K562 (cell line): Measurements from ENCODE around the gene GRIK5. TPM values are rescaled to one million over a fixed set of nuclear protein-coding genes. Genes with fewer than 3 reads are reported as not detected.

Experiments
- ATAC-seq: fragments of 200-7000 bp; cut with Tn5 transposase; 3 replicates; pipeline ENCODE4 v1.9.1; 2020; ENCODE audit warnings: moderate library complexity
- BruUV-seq: library from RNA; stranded (reverse); fragments of 400-500 nt; replicated peaks from 2 replicates; lab custom pipeline; 2021; lab: Mats Ljungman, UMichigan
- CTCF ChIA-PET: fragments of 300-600 bp; formaldehyde crosslinking; extraction: SDS; loops from one replicate; lab custom pipeline; 2021; ENCODE audit warnings: low intra/inter-chr PET ratio; lab: Yijun Ruan, JAX
- POLR2A ChIA-PET: fragments of 300-600, 350-650 bp; sonication (Branson Sonifier 250); formaldehyde crosslinking; extraction: SDS; loops from one replicate; lab custom pipeline; 2021; ENCODE audit warnings: antibody characterized with exemption, inconsistent platforms; lab: Yijun Ruan, JAX
- DNase-seq, 4 experiments: peaks; one replicate each; pipeline versions ENCODE4 v3.0.0 to v3.0.0-alpha.2; 2011 to 2018; ENCODE audit warnings: low spot score in 3 of 4, mixed read lengths in 3 of 4; ENCODE audit errors: extremely low read depth in 1 of 4
- FAIRE-seq: peaks from 2 replicates; lab custom pipeline; 2011; peaks lifted over from hg19 to GRCh38; lab: Jason Lieb, UNC
- H2AFZ ChIP-seq: 2 replicates; pipeline ENCODE4 v1.6.0; 2011; ENCODE audit warnings: low read depth, low read length, control low read depth, inconsistent platforms
- H3K27ac ChIP-seq: fragments of 200-600 bp; 3 replicates; pipeline ENCODE4 v1.8.0; 2011; ENCODE audit warnings: low read depth, mild to moderate bottlenecking, control low read depth, inconsistent platforms, low read length, moderate library complexity, mixed read lengths; ENCODE audit errors: extremely low read depth
- H3K27me3 ChIP-seq, 2 experiments: fragments of 300-600 bp in 1 of 2; 2 replicates in 1 of 2; 3 replicates in 1 of 2; pipeline versions ENCODE4 v1.6.0 to v1.8.0; 2011; ENCODE audit warnings: inconsistent platforms in 2 of 2, low read length in 2 of 2, mild to moderate bottlenecking in 1 of 2, mixed read lengths in 1 of 2, moderate library complexity in 1 of 2; ENCODE audit not compliant: control insufficient read depth in 2 of 2, insufficient read depth in 2 of 2
- H3K36me3 ChIP-seq: fragments of 300-600 bp; 3 replicates; pipeline ENCODE4 v1.8.0; 2011; ENCODE audit warnings: mild to moderate bottlenecking, low read length, inconsistent platforms; ENCODE audit not compliant: control insufficient read depth, insufficient read depth
- H3K4me1 ChIP-seq, 2 experiments: fragments of 200-600 bp in 1 of 2; replicated peaks in 1 of 2; 2 replicates in 1 of 2; 3 replicates in 1 of 2; pipeline versions ENCODE4 v1.5.1 to v1.8.0; 2011; ENCODE audit warnings: inconsistent platforms in 2 of 2, low read length in 2 of 2, mild to moderate bottlenecking in 1 of 2, mixed read lengths in 1 of 2, moderate library complexity in 1 of 2; ENCODE audit not compliant: control insufficient read depth in 2 of 2, insufficient read depth in 2 of 2
- H3K4me2 ChIP-seq: 2 replicates; pipeline ENCODE4 v1.6.1; 2011; ENCODE audit warnings: low read length, control low read depth, inconsistent platforms, mixed read lengths; ENCODE audit not compliant: insufficient read depth
- H3K4me3 ChIP-seq: fragments of 200-600 bp; sonication (generic), shearing (Covaris generic); 2 replicates; pipeline ENCODE4 v1.5.1; 2016; ENCODE audit warnings: control low read depth, inconsistent platforms
- H3K79me2 ChIP-seq: fragments of 200-600 bp; 3 replicates; pipeline ENCODE4 v1.8.0; 2011; ENCODE audit warnings: low read length, inconsistent platforms; ENCODE audit not compliant: control insufficient read depth, insufficient read depth
- H3K9ac ChIP-seq, 2 experiments: 2 replicates each; pipeline versions ENCODE4 v1.6.0 to v1.6.1; 2011; ENCODE audit warnings: low read depth in 2 of 2, low read length in 2 of 2, control low read depth in 1 of 2, inconsistent platforms in 1 of 2, mild to moderate bottlenecking in 1 of 2, mixed read lengths in 1 of 2; ENCODE audit not compliant: insufficient read depth in 1 of 2
- H3K9me1 ChIP-seq: one replicate; pipeline ENCODE4 v1.6.0; 2011; ENCODE audit warnings: inconsistent platforms, mild to moderate bottlenecking, low read length, moderate library complexity; ENCODE audit not compliant: control insufficient read depth, insufficient read depth
- H3K9me3 ChIP-seq: replicated peaks from 2 replicates; pipeline ENCODE4 v1.5.1; 2011; ENCODE audit warnings: low read depth, low read length, inconsistent platforms; ENCODE audit not compliant: control insufficient read depth, insufficient read depth
- H4K20me1 ChIP-seq: replicated peaks from 2 replicates; pipeline ENCODE4 v1.6.1; 2011; ENCODE audit warnings: low read length, inconsistent platforms, mixed read lengths; ENCODE audit not compliant: control insufficient read depth, insufficient read depth
- ATF1 ChIP-seq, 2 experiments: fragments of 450-650 bp in 1 of 2; IDR thresholded peaks; 2 replicates each; pipeline ENCODE4 v1.6.1; 2016; ENCODE audit warnings: missing compliant biosample characterization in 1 of 2, missing genetic modification characterization in 1 of 2
- CAMTA2 ChIP-seq: fragments of 250-450 bp; sonication (Bioruptor Pico); conservative IDR thresholded peaks from 2 replicates; pipeline ENCODE4 v1.5.1; 2022
- DLX4 ChIP-seq: fragments of 250-450 bp; sonication (Bioruptor Pico); IDR thresholded peaks from 2 replicates; pipeline ENCODE4 v1.6.1; 2021; ENCODE audit warnings: mild to moderate bottlenecking
- HSF4 ChIP-seq: fragments of 250-450 bp; sonication (Bioruptor Pico); IDR thresholded peaks from 2 replicates; pipeline ENCODE4 v2.1.2; 2022; ENCODE audit warnings: mild to moderate bottlenecking, moderate library complexity, borderline replicate concordance
- IRF2 ChIP-seq: sonication (generic); formaldehyde crosslinking; IDR thresholded peaks from 2 replicates; pipeline ENCODE4 v1.8.1; 2022; ENCODE audit warnings: mild to moderate bottlenecking, missing genetic modification reagents
- IRF9 ChIP-seq: fragments of 450-650 bp; IDR thresholded peaks from 2 replicates; pipeline ENCODE4 v1.6.1; 2016; ENCODE audit warnings: missing biosample characterization, missing genetic modification characterization
- JUNB ChIP-seq: fragments of 450-650 bp; formaldehyde crosslinking; conservative IDR thresholded peaks from 2 replicates; pipeline ENCODE4 v1.4.0; 2020; ENCODE audit warnings: mild to moderate bottlenecking
- RBM15 ChIP-seq: fragments of 200-400 bp; formaldehyde crosslinking; IDR thresholded peaks from 2 replicates; pipeline ENCODE4 v1.6.1; 2018; ENCODE audit warnings: mild to moderate bottlenecking, low read length, moderate library complexity; ENCODE audit not compliant: insufficient read depth
- XRCC3 ChIP-seq: fragments of 450-650 bp; IDR thresholded peaks from 2 replicates; pipeline ENCODE4 v1.6.1; 2017; ENCODE audit warnings: mild to moderate bottlenecking, moderate library complexity
- ZNF583 ChIP-seq: fragments of 250-450 bp; sonication (Bioruptor Pico); IDR thresholded peaks from 2 replicates; pipeline ENCODE4 v1.4.0; 2020
- WGBS: fragments of 100-300 bp; shearing (Covaris generic); methylation state at CpG from one replicate; pipeline ENCODE4 v1.1.6; 2016; ENCODE audit warnings: low coverage, mixed read lengths; ENCODE audit not compliant: insufficient coverage; ENCODE audit errors: missing lambda C conversion rate; 5-methylcytosine and 5-hydroxymethylcytosine counted together
- in situ Hi-C: fragments of 300-500 bp; cut with MboI; formaldehyde crosslinking; loops from 4 replicates; pipeline ENCODE4 v1.15.0; 2018; ENCODE audit warnings: inconsistent platforms, mixed read lengths
- intact Hi-C: fragments of 100-400 bp; cut with micrococcal nuclease; formaldehyde crosslinking; loops from 2 replicates; pipeline ENCODE4 v1.14.2; 2022
- polyA plus RNA-seq, 8 experiments: library from polyadenylated mRNA; depleted of rRNA in 4 of 8; stranded (reverse) in 5 of 8; unstranded in 3 of 8; fragments of >200 nt; fragmentation: Nextera tagmentation in 2 of 8; fragmentation: Illumina TruSeq in 1 of 8; extraction: Ambion mirVana in 2 of 8; extraction: Trizol in 1 of 8; gene quantifications; 2 replicates each; pipeline versions ENCODE4 v1.2.1 to v1.2.3, GENCODE V29; 2011 to 2014; ENCODE audit warnings: inconsistent platforms in 1 of 8, missing spikeins in 1 of 8
- total RNA-seq, 7 experiments: library from RNA; depleted of rRNA in 6 of 7; stranded (reverse); fragments of >200 nt in 6 of 7; fragmentation: Illumina TruSeq in 2 of 7; extraction: Trizol in 2 of 7; gene quantifications; 2 replicates each; pipeline versions ENCODE4 v1.2.1 to v1.2.3, GENCODE V29; 2011 to 2021; ENCODE audit warnings: low replicate concordance in 1 of 7

GRIK5 gene
- total and polyA plus RNA-seq, 9 of the 15 experiments (the other 6 are each of a cell fraction or from before 2014, with no cell fraction given), result 0.04 to 0.55 (median 0.27) TPM; not detected in 2

DNA sequence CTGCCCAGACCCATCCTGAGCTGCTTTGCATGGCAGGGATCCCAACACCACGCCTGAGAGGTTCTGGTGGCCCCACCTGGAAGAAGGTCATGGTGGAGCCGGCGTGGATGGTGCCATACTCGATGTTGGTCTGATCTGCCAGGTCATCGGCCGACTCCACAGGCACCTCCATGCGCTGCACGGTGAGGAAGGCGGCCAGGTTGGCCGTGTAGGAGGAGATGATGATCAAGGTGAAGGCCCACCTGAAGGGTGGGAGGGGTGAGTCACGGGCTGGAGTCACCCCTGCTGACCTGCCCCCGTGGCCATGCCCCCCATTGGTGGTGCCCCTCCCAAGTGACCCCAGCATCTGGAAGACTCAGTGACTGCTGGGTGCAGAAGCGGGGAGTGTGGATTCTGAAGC, 63.4 kb downstream of the GRIK5 start:
- POLR2A ChIA-PET, result no interaction called here
- TF ChIP-seq JUNB (CRISPR knock-in tag), result no peak
- TF ChIP-seq XRCC3, result no peak
- TF ChIP-seq CAMTA2 (CRISPR knock-in tag), result no peak
- no peak for TF ChIP-seq IRF9
- TF ChIP-seq ZNF583 (CRISPR knock-in tag), result no peak
- TF ChIP-seq IRF2 (CRISPR knock-in tag), result no peak
- TF ChIP-seq ATF1 (CRISPR knock-in tag; IDR thresholded peaks at IDR 0.05), result no peak
- no peak for TF ChIP-seq ATF1 (tag; IDR thresholded peaks at IDR 0.05)
- no peak for TF ChIP-seq DLX4 (CRISPR knock-in tag)
- no peak for TF ChIP-seq RBM15
- no peak for TF ChIP-seq HSF4 (CRISPR knock-in tag)
- TF ChIP-seq, all 486 proteins: peak for 0
- in situ Hi-C loops, result no loop called here
- H3K27me3 ChIP-seq, result peaks cover 6 to 31% of the 10 kb centered on the region in 2 experiments; a peak in 4 of 5 replicates
- no peaks in the 10 kb centered on the region for H3K9me3 ChIP-seq
- no peaks in the 10 kb centered on the region for H3K9me1 ChIP-seq
- no peaks in the 10 kb centered on the region; the same call in 1 of the 2 replicates for H4K20me1 ChIP-seq
- FAIRE-seq (no peak), DNase-seq (no peak), ATAC-seq (no peak)
- no peak overlapping the region for H3K4me2 ChIP-seq
- peaks cover 18 to 21% of the 10 kb centered on the region in 2 experiments for H3K4me1 ChIP-seq
- peak overlapping the region in 1 of 2 experiments; percentile 20; a peak in 1 of 4 replicates for H3K9ac ChIP-seq
- no peaks in the 10 kb centered on the region for H3K79me2 ChIP-seq
- no peak overlapping the region for H3K27ac ChIP-seq
- no peak overlapping the region for H3K4me3 ChIP-seq
- H2AFZ ChIP-seq, result no peak overlapping the region
- intact Hi-C loops, result no loop called here
- no TSS peak for BruUV-seq
- H3K36me3 ChIP-seq, result no peaks in the 10 kb centered on the region
- 56% methylated on average over 12 of the region's 13 CpGs for WGBS
- CTCF ChIA-PET, result no interaction called here
